ENCODE measurements around the gene MYO1E. TPM values are rescaled to one million over a fixed set of nuclear protein-coding genes. Genes with fewer than 3 reads are reported as not detected.

MYO1E gene
- total RNA-seq, 1 donor, result 17.3 TPM

- no peaks in the 10 kb centered on the region for H3K9me3 ChIP-seq (ENCODE audit: low read depth, low read length)
- no peaks in the 10 kb centered on the region for H3K4me1 ChIP-seq (ENCODE audit: insufficient read depth, low read length)
- no peaks in the 10 kb centered on the region for H3K27me3 ChIP-seq (ENCODE audit: insufficient read depth, low read length)
- no peak overlapping the region for H3K4me3 ChIP-seq (ENCODE audit: low read length)
These were observed 248.4 kb downstream of the MYO1E start for GRCh38 chr15:59124261-59124660.

GRCh38 chr15:59120937-59121336, 251.7 kb downstream of the MYO1E start:
- Histone ChIP-seq H3K4me3 (ENCODE audit: low read length) (no peak overlapping the region), H3K9me3 (ENCODE audit: low read depth, low read length) (no peaks in the 10 kb centered on the region), H3K27me3 (ENCODE audit: insufficient read depth, low read length) (no peaks in the 10 kb centered on the region), H3K4me1 (ENCODE audit: insufficient read depth, low read length) (no peaks in the 10 kb centered on the region)

GRCh38 chr15:59119625-59120024, 253.0 kb downstream of the MYO1E start:
- no peak overlapping the region for H3K4me3 ChIP-seq (ENCODE audit: low read length)
- no peaks in the 10 kb centered on the region for H3K4me1 ChIP-seq (ENCODE audit: insufficient read depth, low read length)
- no peaks in the 10 kb centered on the region for H3K27me3 ChIP-seq (ENCODE audit: insufficient read depth, low read length)
- H3K9me3 ChIP-seq (ENCODE audit: low read depth, low read length), result no peaks in the 10 kb centered on the region

- no peaks in the 10 kb centered on the region for H3K27me3 ChIP-seq (ENCODE audit: insufficient read depth, low read length)
- H3K9me3 ChIP-seq (ENCODE audit: low read depth, low read length), result no peaks in the 10 kb centered on the region
- H3K4me3 ChIP-seq (ENCODE audit: low read length), result no peak overlapping the region
- no peaks in the 10 kb centered on the region for H3K4me1 ChIP-seq (ENCODE audit: insufficient read depth, low read length)
These were observed 255.9 kb downstream of the MYO1E start for GRCh38 chr15:59116771-59117170.

GRCh38 chr15:59116141-59116540, 256.5 kb downstream of the MYO1E start:
- Histone ChIP-seq H3K4me1 (ENCODE audit: insufficient read depth, low read length) (no peaks in the 10 kb centered on the region), H3K9me3 (ENCODE audit: low read depth, low read length) (no peaks in the 10 kb centered on the region), H3K27me3 (ENCODE audit: insufficient read depth, low read length) (no peaks in the 10 kb centered on the region), H3K4me3 (ENCODE audit: low read length) (no peak overlapping the region)

GRCh38 chr15:59115047-59115446, 257.6 kb downstream of the MYO1E start:
- Histone ChIP-seq H3K9me3 (ENCODE audit: low read depth, low read length) (no peaks in the 10 kb centered on the region), H3K4me3 (ENCODE audit: low read length) (no peak overlapping the region), H3K4me1 (ENCODE audit: insufficient read depth, low read length) (no peaks in the 10 kb centered on the region), H3K27me3 (ENCODE audit: insufficient read depth, low read length) (no peaks in the 10 kb centered on the region)

GRCh38 chr15:59111251-59111650, 261.4 kb downstream of the MYO1E start:
- Histone ChIP-seq H3K4me3 (ENCODE audit: low read length) (no peak overlapping the region), H3K9me3 (ENCODE audit: low read depth, low read length) (no peaks in the 10 kb centered on the region), H3K4me1 (ENCODE audit: insufficient read depth, low read length) (no peaks in the 10 kb centered on the region), H3K27me3 (ENCODE audit: insufficient read depth, low read length) (no peaks in the 10 kb centered on the region)

- Histone ChIP-seq H3K4me3 (ENCODE audit: low read length) (no peak overlapping the region), H3K9me3 (ENCODE audit: low read depth, low read length) (no peaks in the 10 kb centered on the region)
These were observed 266.8 kb downstream of the MYO1E start for GRCh38 chr15:59105854-59106253.

GRCh38 chr15:59104912-59105732, 267.5 kb downstream of the MYO1E start, which contains the start of gene CCNB2:
Gene CCNB2 (plus strand): TSS chr15:59105146. CDS start chr15:59105269, 123 bp downstream.
- no peaks in the 10 kb centered on the region for H3K27me3 ChIP-seq (ENCODE audit: insufficient read depth, low read length)
- H3K4me1 ChIP-seq (ENCODE audit: insufficient read depth, low read length), result peaks cover 17% of the 10 kb centered on the region
- no peaks in the 10 kb centered on the region for H3K9me3 ChIP-seq (ENCODE audit: low read depth, low read length)
- H3K4me3 ChIP-seq (ENCODE audit: low read length), result peak within 1 kb of the TSS; percentile 63

More at GRCh38 chr15:59105854-59106253, 266.8 kb downstream of the MYO1E start:
- Histone ChIP-seq H3K27me3 (ENCODE audit: insufficient read depth, low read length) (no peaks in the 10 kb centered on the region), H3K4me1 (ENCODE audit: insufficient read depth, low read length) (peaks cover 17% of the 10 kb centered on the region)

GRCh38 chr15:59104602-59104911, 268.1 kb downstream of the MYO1E start:
- Histone ChIP-seq H3K4me3 (ENCODE audit: low read length) (peak overlapping the region; percentile 63), H3K27me3 (ENCODE audit: insufficient read depth, low read length) (no peaks in the 10 kb centered on the region)

GRCh38 chr15:59099162-59099685, 273.4 kb downstream of the MYO1E start:
- Histone ChIP-seq H3K4me1 (ENCODE audit: insufficient read depth, low read length) (peaks cover 3% of the 10 kb centered on the region), H3K9me3 (ENCODE audit: low read depth, low read length) (no peaks in the 10 kb centered on the region), H3K4me3 (ENCODE audit: low read length) (no peak overlapping the region), H3K27me3 (ENCODE audit: insufficient read depth, low read length) (no peaks in the 10 kb centered on the region)

More at GRCh38 chr15:59104602-59104911, 268.1 kb downstream of the MYO1E start:
- H3K4me1 ChIP-seq (ENCODE audit: insufficient read depth, low read length), result peaks cover 17% of the 10 kb centered on the region
- H3K9me3 ChIP-seq (ENCODE audit: low read depth, low read length), result no peaks in the 10 kb centered on the region

GRCh38 chr15:59096429-59096828, 276.2 kb downstream of the MYO1E start:
- Histone ChIP-seq H3K4me1 (ENCODE audit: insufficient read depth, low read length) (no peaks in the 10 kb centered on the region), H3K9me3 (ENCODE audit: low read depth, low read length) (no peaks in the 10 kb centered on the region), H3K4me3 (ENCODE audit: low read length) (no peak overlapping the region), H3K27me3 (ENCODE audit: insufficient read depth, low read length) (no peaks in the 10 kb centered on the region)

- Histone ChIP-seq H3K4me3 (ENCODE audit: low read length) (no peak overlapping the region), H3K9me3 (ENCODE audit: low read depth, low read length) (no peaks in the 10 kb centered on the region), H3K4me1 (ENCODE audit: insufficient read depth, low read length) (no peaks in the 10 kb centered on the region), H3K27me3 (ENCODE audit: insufficient read depth, low read length) (no peaks in the 10 kb centered on the region)
These were observed 278.6 kb downstream of the MYO1E start for GRCh38 chr15:59094077-59094476.

GRCh38 chr15:59087731-59088130, 284.9 kb downstream of the MYO1E start:
- H3K4me1 ChIP-seq (ENCODE audit: insufficient read depth, low read length), result no peaks in the 10 kb centered on the region
- H3K4me3 ChIP-seq (ENCODE audit: low read length), result no peak overlapping the region
- no peaks in the 10 kb centered on the region for H3K9me3 ChIP-seq (ENCODE audit: low read depth, low read length)
- no peaks in the 10 kb centered on the region for H3K27me3 ChIP-seq (ENCODE audit: insufficient read depth, low read length)

Measured in mononuclear cell (primary cell).